ENCODE data around the gene CORO1C. TPM values are rescaled to one million over a fixed set of nuclear protein-coding genes. Genes with fewer than 3 reads are reported as not detected.

The CORO1C gene
- total RNA-seq, 6 donors from 2014 or later = 154 to 297 (median 223) TPM

DNA sequence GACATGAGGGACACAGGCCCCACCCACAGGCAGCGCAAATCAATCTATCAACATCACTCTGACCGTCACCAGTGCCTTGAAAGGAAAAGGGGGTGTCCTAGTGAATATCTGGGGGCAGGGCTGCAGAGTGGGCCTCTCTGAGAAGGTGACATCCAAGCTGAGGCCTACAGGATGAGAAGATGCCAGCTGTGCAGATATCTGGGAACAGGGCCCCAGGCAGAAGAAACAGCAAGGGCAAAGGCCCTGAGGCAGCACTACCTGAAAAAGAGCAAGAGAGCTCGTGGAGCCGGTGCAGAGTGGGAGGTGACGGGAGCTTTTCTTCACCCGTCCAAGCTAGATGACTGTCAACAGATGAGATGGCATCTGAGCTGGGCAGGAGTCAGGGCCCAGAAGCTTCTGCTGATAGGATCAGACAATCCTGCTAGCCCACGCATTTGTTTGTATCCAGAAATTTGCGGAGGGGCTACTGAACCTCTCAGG is 120.9 kb downstream of the CORO1C start:
- H3K36me3 ChIP-seq = no peaks in the 10 kb centered on the region
- WGBS, 2 donors = 91 to 92% methylated on average over 8 of the region's 8 CpGs
- no peaks in the 10 kb centered on the region for H3K27me3 ChIP-seq
- TF ChIP-seq, protein P1, sequence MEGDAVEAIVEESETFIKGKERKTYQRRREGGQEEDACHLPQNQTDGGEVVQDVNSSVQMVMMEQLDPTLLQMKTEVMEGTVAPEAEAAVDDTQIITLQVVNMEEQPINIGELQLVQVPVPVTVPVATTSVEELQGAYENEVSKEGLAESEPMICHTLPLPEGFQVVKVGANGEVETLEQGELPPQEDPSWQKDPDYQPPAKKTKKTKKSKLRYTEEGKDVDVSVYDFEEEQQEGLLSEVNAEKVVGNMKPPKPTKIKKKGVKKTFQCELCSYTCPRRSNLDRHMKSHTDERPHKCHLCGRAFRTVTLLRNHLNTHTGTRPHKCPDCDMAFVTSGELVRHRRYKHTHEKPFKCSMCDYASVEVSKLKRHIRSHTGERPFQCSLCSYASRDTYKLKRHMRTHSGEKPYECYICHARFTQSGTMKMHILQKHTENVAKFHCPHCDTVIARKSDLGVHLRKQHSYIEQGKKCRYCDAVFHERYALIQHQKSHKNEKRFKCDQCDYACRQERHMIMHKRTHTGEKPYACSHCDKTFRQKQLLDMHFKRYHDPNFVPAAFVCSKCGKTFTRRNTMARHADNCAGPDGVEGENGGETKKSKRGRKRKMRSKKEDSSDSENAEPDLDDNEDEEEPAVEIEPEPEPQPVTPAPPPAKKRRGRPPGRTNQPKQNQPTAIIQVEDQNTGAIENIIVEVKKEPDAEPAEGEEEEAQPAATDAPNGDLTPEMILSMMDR (IDR thresholded peaks at IDR 0.05) = no peak
- no peak for TF ChIP-seq POLR2A (IDR thresholded peaks at IDR 0.05)
- no peak for TF ChIP-seq POLR2AphosphoS5 (IDR thresholded peaks at IDR 0.05)
- TF ChIP-seq EP300 (IDR thresholded peaks at IDR 0.05) = no peak
- peak overlapping the region in 2 of 4 donors; percentile 19 to 43 for H3K27ac ChIP-seq
- peaks cover 14 to 22% (median 16%) of the 10 kb centered on the region in 4 donors for H3K4me1 ChIP-seq
- no peaks in the 10 kb centered on the region for H3K9me3 ChIP-seq
- ATAC-seq (ENCODE audit: low FRiP score in 2 of 2) = no peak
- no peak for DNase-seq
- H3K4me3 ChIP-seq = no peak overlapping the region

DNA sequence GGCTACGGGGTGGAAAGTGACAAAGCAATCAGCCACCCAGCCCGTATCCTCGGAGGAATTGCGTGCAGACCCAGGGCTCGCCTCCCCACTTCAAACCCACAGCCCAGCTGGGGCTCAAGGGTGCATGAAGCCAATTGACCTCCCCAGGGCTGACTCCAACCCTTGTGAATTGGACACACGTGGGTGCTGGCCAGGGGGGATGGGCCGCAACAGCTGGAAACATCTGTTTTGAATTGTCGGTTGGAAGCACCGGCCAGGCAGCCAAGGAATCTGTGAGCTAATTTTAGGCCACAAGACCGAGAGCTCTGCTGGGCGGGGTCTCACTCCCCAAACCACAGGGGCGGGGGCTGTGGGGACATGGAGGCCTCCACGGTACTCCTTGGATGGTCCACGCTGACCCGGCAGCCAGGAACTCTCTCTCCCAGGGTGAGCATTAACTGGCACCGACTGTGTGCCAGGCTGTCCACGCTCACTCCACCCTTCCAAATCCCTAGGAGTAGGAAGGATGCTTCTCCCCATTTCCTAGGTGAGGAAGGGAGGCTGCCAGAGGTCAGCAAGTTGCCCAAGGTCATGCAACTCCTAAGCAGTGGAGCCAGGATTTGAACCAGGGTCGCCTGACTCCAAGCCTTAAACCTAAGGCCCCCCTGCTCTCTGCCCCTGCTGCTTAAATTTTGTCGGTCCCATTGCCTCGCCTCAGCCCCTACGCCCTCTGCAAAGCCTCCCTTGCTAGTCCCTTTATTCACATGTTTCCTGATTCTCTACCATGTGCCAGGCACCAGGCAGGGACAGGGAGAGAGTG is 121.6 kb downstream of the CORO1C start:
- Histone ChIP-seq H3K4me1 (peaks cover 14 to 22% (median 16%) of the 10 kb centered on the region in 4 donors), H3K27ac (peak overlapping the region in 2 of 4 donors; percentile 19 to 43), H3K36me3 (no peaks in the 10 kb centered on the region), H3K9me3 (no peaks in the 10 kb centered on the region), H3K4me3 (no peak overlapping the region), H3K27me3 (no peaks in the 10 kb centered on the region)
- TF ChIP-seq POLR2AphosphoS5 (IDR thresholded peaks at IDR 0.05) = peak; percentile 63 to 94
- peak in 1 of 4 donors; percentile 75 for TF ChIP-seq EP300 (IDR thresholded peaks at IDR 0.05)
- no peak for TF ChIP-seq POLR2A (IDR thresholded peaks at IDR 0.05)
- TF ChIP-seq, protein P1 (IDR thresholded peaks at IDR 0.05) = no peak
- ATAC-seq (ENCODE audit: low FRiP score in 2 of 2) (peak; percentile 58 to 88), DNase-seq (no peak)
- 53 to 72% methylated on average over 8 to 19 of the region's 21 CpGs for WGBS, 2 donors

- no peak for ATAC-seq (ENCODE audit: low FRiP score in 2 of 2)
- no peaks in the 10 kb centered on the region for H3K9me3 ChIP-seq
- H3K4me3 ChIP-seq = no peak overlapping the region
- DNase-seq = no peak
- TF ChIP-seq EP300 (IDR thresholded peaks at IDR 0.05) (no peak), POLR2A (IDR thresholded peaks at IDR 0.05) (no peak), POLR2AphosphoS5 (IDR thresholded peaks at IDR 0.05) (no peak)
- TF ChIP-seq, protein P1 (IDR thresholded peaks at IDR 0.05) = no peak
- H3K27me3 ChIP-seq = no peaks in the 10 kb centered on the region
- WGBS, 2 donors = 82 to 92% methylated on average over 5 of the region's 5 CpGs
- H3K4me1 ChIP-seq = peaks cover 8 to 17% (median 11%) of the 10 kb centered on the region in 4 donors
- no peaks in the 10 kb centered on the region for H3K36me3 ChIP-seq
- H3K27ac ChIP-seq = no peak overlapping the region
Measured at GRCh38 chr12:108608616-108609015, 122.7 kb downstream of the CORO1C start.

DNA sequence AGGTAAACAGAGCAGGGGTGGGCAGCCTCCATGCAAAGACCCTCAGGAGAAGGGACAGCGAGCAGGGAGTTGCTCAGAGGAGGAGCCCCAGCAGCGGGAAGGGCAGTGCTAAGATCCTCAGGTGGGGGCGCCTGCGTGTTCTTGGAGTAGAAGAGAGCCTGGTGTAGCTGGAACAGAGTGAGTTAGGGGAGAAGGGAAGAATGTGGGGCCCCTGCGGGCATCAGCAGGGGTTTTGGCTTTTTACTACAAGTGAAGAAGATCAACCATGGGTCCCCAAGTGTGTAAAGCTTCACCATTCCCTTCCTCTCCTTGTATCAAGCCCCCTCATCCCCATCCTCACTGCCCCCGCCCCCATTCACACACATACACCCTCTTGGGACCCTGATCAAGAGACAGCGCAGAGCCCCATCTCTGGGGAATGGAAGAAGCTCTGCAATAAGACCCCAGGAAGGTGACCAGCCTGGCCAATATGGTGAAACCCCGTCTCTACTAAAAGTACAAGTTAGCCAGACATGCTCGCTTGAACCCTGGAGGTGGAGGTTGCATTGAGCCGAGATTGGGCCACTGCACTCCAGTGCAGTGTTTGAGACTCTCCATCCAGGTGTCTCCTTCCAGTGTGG is 123.2 kb downstream of the CORO1C start:
- H3K36me3 ChIP-seq = no peaks in the 10 kb centered on the region
- H3K27ac ChIP-seq = no peak overlapping the region
- TF ChIP-seq POLR2AphosphoS5 (IDR thresholded peaks at IDR 0.05) = no peak
- TF ChIP-seq EP300 (IDR thresholded peaks at IDR 0.05) = no peak
- TF ChIP-seq, protein P1 (IDR thresholded peaks at IDR 0.05) = no peak
- no peak for TF ChIP-seq POLR2A (IDR thresholded peaks at IDR 0.05)
- no peaks in the 10 kb centered on the region for H3K27me3 ChIP-seq
- H3K4me3 ChIP-seq = no peak overlapping the region
- DNase-seq (no peak), ATAC-seq (ENCODE audit: low FRiP score in 2 of 2) (no peak)
- H3K9me3 ChIP-seq = no peaks in the 10 kb centered on the region
- WGBS, 2 donors = 87 to 90% methylated on average over 10 of the region's 10 CpGs
- H3K4me1 ChIP-seq = peaks cover 4 to 11% (median 6%) of the 10 kb centered on the region in 4 donors
